HG02870 (cell line): ENCODE results near the gene TLX3.
"Not testable (repeated sequence)": the region's sequence is repeated elsewhere in the genome, so short reads cannot be mapped to it uniquely, and the experiment has no call there.

Source experiments
- ATAC-seq: cut with Tn5 transposase; IDR thresholded peaks from one replicate; pipeline ENCODE4 v1.9.1; 2021; ENCODE audit warnings: mild to moderate bottlenecking, moderate library complexity; ENCODE audit not compliant: unreplicated experiment

The TLX3 gene

DNA sequence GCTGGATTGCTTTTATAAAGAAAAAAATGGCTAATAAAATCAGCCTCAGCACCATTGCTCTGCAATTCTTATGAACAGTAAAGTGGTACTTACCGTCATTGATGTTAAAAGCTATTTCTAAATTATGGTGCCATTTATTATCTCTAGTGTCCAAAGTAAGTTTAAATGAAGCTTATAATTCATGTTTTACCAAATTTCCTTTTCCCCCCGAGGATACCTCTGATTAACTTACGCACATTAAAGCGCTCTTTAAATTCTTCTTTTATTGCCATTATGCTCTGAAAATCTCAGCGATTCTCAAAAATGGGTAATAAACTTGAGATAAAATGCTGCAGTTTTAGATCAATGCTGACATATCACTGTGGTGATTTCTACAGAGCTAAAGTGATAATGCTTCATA is 13.5 kb downstream of the TLX3 start:
- no peak for ATAC-seq

DNA sequence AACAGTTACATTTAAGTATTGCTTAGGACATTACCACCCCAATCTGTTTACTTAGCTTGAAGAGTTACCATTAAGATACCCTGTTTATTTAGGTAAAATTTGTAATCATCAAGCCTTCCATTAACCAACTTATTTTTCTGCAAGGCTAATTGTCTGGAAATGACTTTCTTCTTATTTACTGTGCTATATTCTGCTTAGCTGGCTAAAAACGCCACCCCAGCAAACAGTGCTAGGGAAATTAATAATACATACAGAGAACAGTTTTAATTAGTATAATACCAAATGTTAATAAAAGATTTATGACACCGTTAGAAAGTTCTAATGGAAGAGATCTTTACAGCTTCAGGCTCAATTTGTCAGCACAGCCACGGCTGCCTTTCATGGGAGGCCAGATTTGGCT is 14.0 kb downstream of the TLX3 start:
- no peak for ATAC-seq

DNA sequence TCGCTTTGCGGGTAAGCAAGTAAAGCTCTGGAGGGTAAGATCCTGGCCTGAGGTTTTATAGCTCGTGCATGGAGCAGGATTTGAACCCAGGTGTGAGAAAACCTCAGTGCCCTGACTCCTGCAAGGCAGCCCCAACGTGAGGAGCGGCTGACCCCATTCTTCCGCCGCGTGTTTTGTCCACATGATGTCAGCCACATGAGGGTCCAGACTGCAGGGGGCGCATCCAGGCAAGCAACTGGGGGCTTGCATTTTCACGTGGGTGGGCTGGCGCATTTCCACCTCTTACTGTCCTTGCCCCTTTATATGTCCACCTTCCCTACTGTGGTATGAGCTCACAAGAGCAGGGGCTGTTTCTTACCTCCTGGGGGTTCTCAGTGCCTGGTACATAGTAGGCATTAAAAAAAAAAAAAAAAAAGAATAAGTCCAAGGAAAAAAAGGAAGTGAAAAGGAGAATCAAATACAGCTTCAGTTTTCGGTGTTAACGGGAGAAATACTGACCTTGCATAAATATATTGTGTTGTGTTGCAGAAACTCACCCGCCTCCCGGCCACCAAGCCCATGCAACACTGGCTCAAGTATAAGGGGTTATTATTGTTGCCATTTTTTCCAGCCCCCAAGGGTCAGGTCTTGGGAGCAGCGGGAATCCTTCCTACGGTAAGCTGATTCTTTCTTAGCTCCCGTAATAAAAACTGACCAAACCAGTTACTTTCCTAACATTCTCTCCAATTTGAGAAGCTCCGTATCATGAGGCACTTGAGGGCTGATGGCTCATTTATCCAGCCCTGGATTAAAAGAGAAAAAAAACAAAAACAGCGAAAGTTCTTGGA is 15.0 kb downstream of the TLX3 start:
- ATAC-seq: no peak

DNA sequence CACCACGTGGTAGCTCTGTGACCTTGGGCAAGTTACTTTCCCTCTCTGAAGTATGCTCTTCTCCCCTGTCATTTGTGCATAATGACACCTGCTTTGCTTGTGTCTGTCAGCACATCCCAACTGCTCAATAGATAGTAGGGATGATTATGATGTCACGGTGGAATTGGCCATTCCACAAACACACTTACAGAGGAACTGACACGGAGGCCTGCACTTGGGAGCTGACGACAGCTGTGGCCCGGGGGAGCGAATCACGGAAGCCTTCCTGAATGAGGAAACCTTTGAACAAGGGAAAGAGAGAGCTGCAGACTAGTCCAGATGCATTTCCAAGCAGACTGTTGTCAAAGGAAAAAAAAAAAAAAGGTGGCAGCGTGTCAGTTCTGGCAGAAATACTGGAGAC is 21.0 kb downstream of the TLX3 start:
- ATAC-seq: no peak

DNA sequence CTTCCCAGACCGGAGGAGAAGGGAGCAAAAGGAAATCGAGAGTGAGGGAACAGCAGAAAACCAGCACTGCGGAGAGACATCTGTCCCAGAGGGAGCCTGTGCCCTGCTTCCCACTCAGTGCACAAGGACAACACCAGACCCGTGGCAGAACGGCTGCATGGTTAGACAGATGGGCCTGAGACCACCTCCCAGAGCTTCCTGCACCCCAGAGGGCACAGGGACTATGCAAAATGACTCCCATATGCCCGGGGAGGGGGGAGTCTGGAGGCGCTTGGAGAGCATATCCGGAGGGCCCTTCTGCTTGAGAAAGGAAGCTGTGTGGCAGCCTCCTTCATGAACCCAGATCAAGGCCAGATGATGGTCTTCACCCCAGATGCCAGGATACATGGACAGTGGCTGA is 26.6 kb downstream of the TLX3 start:
- ATAC-seq: no peak

DNA sequence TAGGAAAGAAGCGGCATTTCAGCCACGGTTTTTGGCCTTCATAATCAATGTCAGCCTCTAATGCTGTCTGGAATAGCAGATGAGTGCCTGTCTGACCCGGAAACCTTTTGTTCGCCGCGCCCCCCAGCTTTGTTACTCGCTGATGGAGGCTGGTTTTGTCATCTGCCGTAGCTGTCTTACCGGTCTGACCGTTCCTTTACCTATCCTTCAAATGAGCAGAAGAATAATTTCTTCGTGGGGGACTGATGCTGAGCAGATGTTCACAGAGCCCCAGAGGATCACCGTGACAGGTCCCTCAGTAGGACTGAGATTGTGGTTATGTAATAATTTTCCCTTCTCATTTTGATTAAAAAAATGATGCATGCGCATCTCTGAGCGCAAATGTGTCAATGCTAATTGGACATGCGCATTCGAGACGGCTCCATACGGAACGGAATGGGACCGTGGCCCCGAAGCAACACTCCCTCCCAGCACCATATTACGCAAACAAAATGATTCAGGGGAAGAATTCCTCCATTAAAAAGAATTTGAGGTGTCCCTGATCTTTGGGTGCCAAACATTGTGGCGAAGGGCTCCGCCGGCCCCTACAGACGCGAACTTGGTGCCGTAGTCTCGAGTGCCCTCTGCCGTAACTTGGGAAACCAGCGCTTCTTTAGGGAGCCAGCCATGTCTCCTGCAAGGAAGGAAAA is 27.6 kb downstream of the TLX3 start:
- ATAC-seq: no peak

DNA sequence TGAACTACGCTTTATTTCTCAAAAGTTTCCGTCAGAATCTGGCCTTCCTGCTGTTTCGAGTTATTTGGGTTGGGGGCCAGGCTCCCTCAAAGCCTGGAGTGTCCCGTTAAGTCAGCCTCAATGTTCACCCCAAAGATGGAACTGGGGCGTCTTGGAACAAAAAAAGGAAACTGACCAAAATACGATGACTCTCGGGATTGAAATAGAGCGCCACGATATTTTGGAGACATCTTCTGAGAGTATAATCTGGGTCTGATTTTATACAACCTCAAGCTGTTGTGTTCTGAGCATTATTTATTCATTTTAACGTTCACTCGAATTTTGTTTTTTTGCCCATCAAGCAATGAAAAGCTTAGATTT is 28.1 kb downstream of the TLX3 start:
- no peak for ATAC-seq

DNA sequence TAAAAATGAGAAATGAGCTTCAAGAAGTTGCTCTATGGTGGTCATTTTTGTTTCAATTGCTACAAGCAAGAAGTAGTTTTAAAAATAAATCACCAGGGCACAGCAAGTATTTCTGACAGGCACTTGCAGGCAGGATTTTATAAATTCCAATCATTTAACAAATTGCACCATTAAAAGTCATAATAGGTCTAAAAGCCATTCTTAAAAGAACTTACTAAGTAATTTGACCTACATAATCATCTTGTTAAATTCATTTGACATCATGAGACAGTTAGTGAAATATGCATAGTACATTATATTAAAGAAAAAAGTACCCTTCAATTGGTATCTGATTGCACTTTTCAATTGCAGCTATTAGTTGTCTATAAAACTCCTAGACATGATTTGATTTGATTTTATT is 31.0 kb downstream of the TLX3 start:
- ATAC-seq: no peak

DNA sequence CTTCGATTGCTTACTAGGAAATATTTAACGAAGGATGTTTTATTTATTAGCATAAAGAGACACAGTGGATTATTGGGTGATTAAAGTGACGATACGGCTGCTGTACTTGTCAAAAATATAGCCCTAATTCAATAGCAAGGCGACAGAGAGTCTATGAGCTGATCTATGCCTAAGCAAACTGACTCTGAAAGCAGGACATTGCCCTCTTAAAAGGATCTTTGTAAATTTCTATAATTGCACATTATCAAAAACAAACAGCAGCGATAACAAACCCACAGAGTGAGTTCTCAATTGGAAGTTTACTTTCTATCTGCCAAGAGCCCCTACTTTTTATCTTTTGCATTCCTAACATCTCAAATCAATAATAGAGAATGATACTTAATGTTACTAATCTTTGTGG is 31.4 kb downstream of the TLX3 start:
- ATAC-seq: no peak

DNA sequence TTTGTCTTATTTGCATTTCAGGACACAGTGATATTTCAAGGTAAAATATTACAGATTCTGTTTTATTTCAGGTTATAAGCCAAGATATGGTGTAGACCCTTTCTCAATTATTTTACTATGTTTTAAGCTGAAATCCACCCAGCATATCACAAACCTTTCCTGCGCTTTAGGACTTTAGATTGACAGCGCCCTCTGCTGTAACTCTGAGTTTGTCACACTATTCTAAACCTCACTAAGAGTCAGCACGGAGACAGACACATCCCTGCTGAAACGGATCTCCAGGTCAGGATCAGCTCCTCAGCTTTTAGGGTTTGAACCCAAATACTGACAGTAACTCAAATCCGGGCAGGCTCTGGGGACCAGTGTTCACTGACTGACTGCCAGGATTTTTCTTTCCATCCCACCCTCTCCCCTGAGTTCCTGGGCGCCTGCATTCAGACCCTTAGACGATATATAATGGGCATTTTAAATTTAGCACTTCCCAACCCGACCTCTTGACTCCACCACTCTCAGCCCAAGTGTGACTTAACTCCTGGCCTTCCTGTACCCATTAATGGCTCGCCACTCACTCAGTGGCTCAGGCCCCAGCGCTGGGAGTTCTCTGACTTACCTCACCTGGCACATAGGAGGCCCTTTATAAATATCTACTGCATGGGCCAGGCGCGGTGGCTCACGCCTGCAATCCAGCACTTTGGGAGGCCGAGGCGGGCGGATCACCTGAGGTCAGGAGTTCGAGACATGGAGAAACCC is 33.5 kb downstream of the TLX3 start:
- peak; percentile 63 for ATAC-seq

DNA sequence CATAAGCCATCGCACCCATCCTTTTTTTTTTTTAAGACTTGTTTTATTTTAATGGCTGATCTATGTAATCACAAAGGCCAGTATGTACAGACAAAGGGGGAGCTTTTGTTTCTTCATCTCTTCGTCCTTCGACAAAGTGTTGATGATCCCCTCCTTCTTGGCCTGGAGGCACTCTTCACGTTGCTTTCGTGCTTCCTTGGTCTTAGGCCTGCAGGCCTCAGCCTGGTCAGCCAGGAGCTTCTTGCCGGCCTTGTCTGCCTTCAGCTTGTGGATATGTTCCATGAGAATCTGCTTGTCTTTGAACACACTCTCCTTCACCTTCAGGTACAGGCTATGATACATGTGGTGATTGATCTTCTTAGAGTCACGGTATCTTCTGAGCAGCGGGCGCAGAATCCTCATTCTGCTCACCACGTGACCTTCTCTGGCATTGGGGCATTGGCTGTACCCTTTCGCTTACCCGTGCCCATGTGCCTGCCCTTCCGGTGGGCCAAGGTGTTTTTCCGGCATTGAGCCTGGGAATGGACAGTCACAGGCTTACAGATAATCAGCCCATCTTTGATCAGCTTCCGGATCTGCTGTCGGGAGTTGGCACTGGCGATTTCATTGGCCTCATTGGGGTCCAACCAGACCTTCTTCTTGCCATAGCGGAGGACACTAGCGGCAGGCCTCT is 36.0 kb downstream of the TLX3 start:
- ATAC-seq: no peak

DNA sequence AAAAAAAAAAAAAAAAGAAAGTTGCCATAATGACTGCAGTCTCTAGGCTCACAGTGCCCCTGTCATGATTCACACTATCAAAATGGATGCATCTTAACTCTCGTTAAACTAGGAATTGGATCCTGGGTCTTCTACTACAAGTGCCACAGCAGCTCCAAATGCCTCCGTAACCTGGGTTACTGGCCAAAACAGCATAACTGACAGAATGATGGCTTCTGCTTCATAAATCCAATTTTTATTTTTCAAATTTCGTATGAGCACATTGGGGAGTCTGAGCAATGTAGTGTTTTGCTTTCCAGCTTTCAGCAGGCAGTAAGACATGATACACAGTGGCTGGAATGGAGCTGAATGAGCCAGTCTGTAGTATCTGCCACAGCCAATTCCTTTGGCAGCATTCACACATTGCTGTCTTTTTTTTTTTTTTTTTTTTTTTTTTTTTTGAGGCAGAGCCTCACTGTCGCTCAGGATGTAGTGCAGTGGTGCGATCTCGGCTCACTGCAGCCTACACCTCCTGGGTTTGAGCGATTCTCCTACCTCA is 42.6 kb downstream of the TLX3 start:
- ATAC-seq: no peak

DNA sequence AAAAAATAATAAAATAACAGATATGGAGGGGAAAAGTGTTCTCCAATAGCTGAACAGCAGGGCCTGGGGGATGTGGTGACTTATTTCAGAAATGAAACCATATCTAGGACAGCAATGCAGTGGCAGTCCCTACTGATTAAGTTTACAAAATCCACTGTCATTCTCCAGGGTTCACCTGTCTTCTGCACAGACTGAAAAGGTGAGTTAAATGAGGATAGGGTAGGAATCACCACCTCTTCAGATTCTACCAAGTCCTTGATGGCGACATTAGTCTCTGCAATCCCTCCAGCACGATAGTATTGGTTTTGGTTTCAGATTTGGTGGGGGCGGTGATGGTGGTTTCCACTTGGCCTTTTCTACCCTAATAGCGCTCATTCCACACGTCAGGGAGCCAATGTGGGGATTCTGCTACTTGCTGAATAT is 46.3 kb downstream of the TLX3 start:
- ATAC-seq: peak; percentile 90

DNA sequence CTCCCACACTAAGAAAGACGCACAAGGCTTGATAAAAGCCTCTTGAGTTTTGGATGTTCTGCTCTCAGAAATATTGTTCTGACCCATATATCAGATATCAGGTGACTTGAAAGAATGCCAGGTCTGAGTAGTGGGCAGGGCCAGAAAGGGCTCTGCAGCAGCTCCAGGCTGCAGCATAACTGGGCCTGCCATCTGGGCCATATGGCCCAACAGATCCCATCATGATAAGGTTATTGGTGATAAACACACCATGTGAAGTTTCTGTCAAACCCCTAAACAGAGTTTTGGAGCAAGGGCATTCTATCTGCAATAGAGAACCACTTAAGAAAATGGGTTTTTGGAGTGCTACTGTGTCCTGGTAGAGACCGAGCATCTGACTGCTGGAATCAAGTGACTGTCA is 48.8 kb downstream of the TLX3 start:
- no peak for ATAC-seq

DNA sequence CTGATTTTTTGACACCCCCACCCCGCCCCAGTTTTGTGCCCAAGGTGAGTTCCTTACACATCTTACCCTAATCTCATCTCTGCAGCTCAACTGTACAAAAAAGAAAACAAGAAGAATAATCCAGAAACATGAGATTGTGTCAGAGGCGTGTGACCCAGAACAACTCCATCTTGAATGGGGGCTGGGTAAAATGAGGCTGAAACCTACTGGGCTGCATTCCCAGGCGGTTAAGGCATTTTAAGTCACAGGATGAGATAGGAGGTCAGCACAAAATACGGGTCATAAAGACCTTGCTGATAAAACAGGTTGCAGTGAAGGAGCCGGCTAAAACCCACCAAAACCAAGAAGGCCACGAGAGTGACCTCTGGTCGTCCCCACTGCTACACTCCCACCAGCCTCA is 52.1 kb downstream of the TLX3 start:
- ATAC-seq: not testable (repeated sequence)
